PC-9 (cell line): Measurements from ENCODE around the gene GPC1.
"Not testable (repeated sequence)": the region's sequence is repeated elsewhere in the genome, so short reads cannot be mapped to it uniquely, and the experiment has no call there.

Source experiments
- CTCF ChIP-seq: fragments of 200-600 bp; sonication (generic); conservative IDR thresholded peaks from 2 replicates; pipeline ENCODE4 v1.6.1; 2017; ENCODE audit warnings: mixed run types, antibody characterized with exemption, mild to moderate bottlenecking, moderate library complexity
- EZH2 ChIP-seq: fragments of 200-600 bp; sonication (generic); IDR thresholded peaks from 2 replicates; pipeline ENCODE4 v1.8.0; 2017; ENCODE audit warnings: antibody characterized with exemption, low read depth

GRCh38 chr2:240386743-240387142 lies 48.7 kb upstream of the GPC1 start:
- TF ChIP-seq CTCF, EZH2: not testable (repeated sequence)
